ENCODE results near the gene ITPR2.

ITPR2 gene

GRCh38 chr12:26534071-26534470 lies 298.9 kb downstream of the ITPR2 start:
- TF ChIP-seq REST (IDR thresholded peaks at IDR 0.05; ENCODE audit: insufficient read depth in 1 of 2, low read depth in 2 of 2, low read length in 2 of 2) = no peak
- TF ChIP-seq POLR2AphosphoS5 (IDR thresholded peaks at IDR 0.05; ENCODE audit: low read depth, low read length) = no peak
- no peak for TF ChIP-seq FOXP2 (optimal IDR thresholded peaks at IDR 0.05; ENCODE audit: borderline replicate concordance, extremely low read depth, extremely low read length, insufficient read depth)
- TF ChIP-seq SIN3A (IDR thresholded peaks at IDR 0.05; ENCODE audit: borderline replicate concordance, insufficient read depth, low read length) = no peak
- no peak for TF ChIP-seq TAF1 (IDR thresholded peaks at IDR 0.05; ENCODE audit: borderline replicate concordance, insufficient read depth, low read length)

- TF ChIP-seq TAF1 (IDR thresholded peaks at IDR 0.05; ENCODE audit: borderline replicate concordance, insufficient read depth, low read length) (no peak), POLR2AphosphoS5 (IDR thresholded peaks at IDR 0.05; ENCODE audit: low read depth, low read length) (no peak), FOXP2 (optimal IDR thresholded peaks at IDR 0.05; ENCODE audit: borderline replicate concordance, extremely low read depth, extremely low read length, insufficient read depth) (no peak), SIN3A (IDR thresholded peaks at IDR 0.05; ENCODE audit: borderline replicate concordance, insufficient read depth, low read length) (no peak), REST (IDR thresholded peaks at IDR 0.05; ENCODE audit: insufficient read depth in 1 of 2, low read depth in 2 of 2, low read length in 2 of 2) (no peak)
These were observed 299.8 kb downstream of the ITPR2 start for GRCh38 chr12:26533211-26533610.

- TF ChIP-seq REST (IDR thresholded peaks at IDR 0.05; ENCODE audit: insufficient read depth in 1 of 2, low read depth in 2 of 2, low read length in 2 of 2) (no peak), TAF1 (IDR thresholded peaks at IDR 0.05; ENCODE audit: borderline replicate concordance, insufficient read depth, low read length) (no peak), SIN3A (IDR thresholded peaks at IDR 0.05; ENCODE audit: borderline replicate concordance, insufficient read depth, low read length) (no peak), POLR2AphosphoS5 (IDR thresholded peaks at IDR 0.05; ENCODE audit: low read depth, low read length) (no peak), FOXP2 (optimal IDR thresholded peaks at IDR 0.05; ENCODE audit: borderline replicate concordance, extremely low read depth, extremely low read length, insufficient read depth) (no peak)
These were observed 302.5 kb downstream of the ITPR2 start for GRCh38 chr12:26530461-26530860.

GRCh38 chr12:26528943-26529342 lies 304.1 kb downstream of the ITPR2 start:
- TF ChIP-seq POLR2AphosphoS5 (IDR thresholded peaks at IDR 0.05; ENCODE audit: low read depth, low read length) (no peak), FOXP2 (optimal IDR thresholded peaks at IDR 0.05; ENCODE audit: borderline replicate concordance, extremely low read depth, extremely low read length, insufficient read depth) (no peak), TAF1 (IDR thresholded peaks at IDR 0.05; ENCODE audit: borderline replicate concordance, insufficient read depth, low read length) (no peak), REST (IDR thresholded peaks at IDR 0.05; ENCODE audit: insufficient read depth in 1 of 2, low read depth in 2 of 2, low read length in 2 of 2) (no peak), SIN3A (IDR thresholded peaks at IDR 0.05; ENCODE audit: borderline replicate concordance, insufficient read depth, low read length) (no peak)

GRCh38 chr12:26527682-26528081 lies 305.3 kb downstream of the ITPR2 start:
- TF ChIP-seq TAF1 (IDR thresholded peaks at IDR 0.05; ENCODE audit: borderline replicate concordance, insufficient read depth, low read length) (no peak), SIN3A (IDR thresholded peaks at IDR 0.05; ENCODE audit: borderline replicate concordance, insufficient read depth, low read length) (no peak), REST (IDR thresholded peaks at IDR 0.05; ENCODE audit: insufficient read depth in 1 of 2, low read depth in 2 of 2, low read length in 2 of 2) (no peak), POLR2AphosphoS5 (IDR thresholded peaks at IDR 0.05; ENCODE audit: low read depth, low read length) (no peak), FOXP2 (optimal IDR thresholded peaks at IDR 0.05; ENCODE audit: borderline replicate concordance, extremely low read depth, extremely low read length, insufficient read depth) (no peak)

All from PFSK-1 (cell line).